Measurements from ENCODE around the gene TF.

The TF gene

DNA sequence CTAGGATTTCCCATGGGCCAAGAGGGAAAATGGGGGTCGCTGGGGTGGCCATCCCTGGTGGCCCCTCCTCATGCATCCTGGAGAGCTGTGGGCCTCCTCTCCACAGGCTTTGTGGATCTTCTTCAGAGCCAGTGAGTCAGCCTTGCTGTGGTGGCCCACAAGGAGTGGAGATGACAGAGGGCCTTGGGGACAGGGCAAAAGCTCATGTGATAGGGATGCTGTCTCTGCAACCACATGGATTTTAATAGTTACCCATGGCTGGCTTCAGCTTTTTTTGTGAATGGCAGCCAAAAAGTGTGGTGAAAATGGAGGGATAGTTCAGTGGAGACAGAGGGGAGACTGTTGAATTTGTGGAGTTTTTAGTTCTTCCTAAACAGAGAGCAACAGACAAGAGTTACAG is 1.2 kb downstream of the TF start:
- no peak for DNase-seq (ENCODE audit: low read depth in 2 of 2)

DNA sequence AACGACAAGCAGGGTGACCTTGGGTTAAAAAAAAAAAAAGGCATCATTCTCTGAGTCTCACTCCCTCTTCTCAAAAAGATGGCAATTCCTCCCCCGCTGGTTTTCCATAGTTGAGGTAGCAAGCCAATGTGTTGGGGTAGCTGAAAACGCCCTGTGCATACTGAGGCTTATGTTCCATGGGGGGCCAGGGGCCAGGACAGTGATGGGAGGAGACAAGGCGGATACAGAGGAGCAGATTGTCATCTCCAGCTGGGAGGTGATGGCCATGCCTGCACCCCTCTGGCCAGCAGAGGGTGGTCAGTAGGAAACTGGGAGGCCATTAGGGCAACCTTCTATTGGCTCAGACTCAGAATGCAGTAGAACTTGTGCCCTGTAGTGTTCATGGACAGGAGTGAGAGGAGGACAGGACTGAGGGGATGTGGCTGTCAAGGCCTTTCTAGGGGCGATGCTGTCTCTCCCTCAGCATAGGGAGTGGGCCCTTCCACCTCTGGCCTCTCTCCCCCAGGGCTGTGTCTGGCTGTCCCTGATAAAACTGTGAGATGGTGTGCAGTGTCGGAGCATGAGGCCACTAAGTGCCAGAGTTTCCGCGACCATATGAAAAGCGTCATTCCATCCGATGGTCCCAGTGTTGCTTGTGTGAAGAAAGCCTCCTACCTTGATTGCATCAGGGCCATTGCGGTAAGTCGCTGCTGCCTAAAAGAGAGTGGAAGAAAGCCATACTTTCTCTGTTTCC is 1.9 kb downstream of the TF start:
- DNase-seq (ENCODE audit: low read depth in 2 of 2) = no peak

DNA sequence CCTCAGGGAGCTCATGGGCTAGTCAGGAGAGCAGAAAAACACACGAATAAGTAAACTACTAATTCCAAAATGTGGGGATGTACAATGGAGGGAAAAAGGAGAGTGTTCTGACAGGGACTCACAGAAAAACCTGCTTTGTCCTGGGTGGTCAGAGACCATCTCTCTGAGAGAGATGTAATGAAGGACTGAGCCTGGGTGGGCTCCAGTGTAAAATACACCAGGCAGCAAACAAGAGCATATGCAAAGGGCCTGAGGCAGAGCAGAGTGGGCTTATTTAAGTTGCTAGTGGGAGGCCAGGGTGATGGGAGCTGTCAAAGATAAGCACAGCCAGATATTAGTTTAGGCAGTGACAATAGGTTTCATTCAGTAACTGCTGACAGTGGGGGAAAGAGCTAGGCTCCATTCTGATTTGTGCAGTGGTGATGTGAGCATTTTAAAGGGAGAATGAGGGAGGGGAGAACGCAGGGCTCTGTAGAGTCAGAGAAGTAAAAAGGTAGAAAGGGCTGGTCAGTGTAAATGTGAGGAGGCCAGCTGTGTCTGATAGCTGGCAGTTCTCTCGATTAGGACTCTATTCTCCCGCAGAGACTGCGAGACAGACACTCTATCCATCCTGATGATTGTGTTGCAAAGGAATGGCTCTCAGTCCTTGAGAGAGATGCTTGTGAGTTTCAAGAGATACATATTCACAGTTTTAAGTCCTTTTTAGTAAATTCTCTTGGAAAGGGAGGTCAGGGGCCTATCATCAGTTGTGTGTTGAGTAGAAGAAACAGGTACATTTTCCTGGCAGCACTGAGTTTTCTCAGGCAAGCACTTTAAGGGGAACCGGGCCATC is 3.5 kb downstream of the TF start:
- DNase-seq (ENCODE audit: low read depth in 2 of 2) = no peak

DNA sequence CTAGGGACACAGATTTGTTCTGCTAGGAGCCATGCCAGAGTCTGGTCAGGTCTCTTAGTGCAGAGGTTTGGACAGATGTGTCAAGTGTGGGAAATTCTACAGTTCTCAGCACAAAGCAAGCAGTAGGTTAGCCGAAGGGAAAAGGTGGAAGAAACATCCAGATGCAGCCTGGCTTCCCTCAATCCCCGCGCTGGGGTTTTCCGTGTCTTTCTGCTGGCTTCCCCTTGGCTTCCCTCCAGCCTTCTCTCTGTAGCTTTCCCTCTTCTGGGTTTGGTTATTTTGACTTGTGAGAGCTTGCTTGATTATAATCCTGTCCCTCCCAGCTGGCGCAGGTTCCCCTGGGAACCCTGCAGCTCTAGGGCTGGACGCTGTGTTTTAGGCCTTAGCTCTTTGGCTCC is 4.1 kb downstream of the TF start:
- no peak for DNase-seq (ENCODE audit: low read depth in 2 of 2)

GRCh38 chr3:133753107-133753778 is 7.0 kb downstream of the TF start:
- no peak for DNase-seq (ENCODE audit: low read depth in 2 of 2)

DNA sequence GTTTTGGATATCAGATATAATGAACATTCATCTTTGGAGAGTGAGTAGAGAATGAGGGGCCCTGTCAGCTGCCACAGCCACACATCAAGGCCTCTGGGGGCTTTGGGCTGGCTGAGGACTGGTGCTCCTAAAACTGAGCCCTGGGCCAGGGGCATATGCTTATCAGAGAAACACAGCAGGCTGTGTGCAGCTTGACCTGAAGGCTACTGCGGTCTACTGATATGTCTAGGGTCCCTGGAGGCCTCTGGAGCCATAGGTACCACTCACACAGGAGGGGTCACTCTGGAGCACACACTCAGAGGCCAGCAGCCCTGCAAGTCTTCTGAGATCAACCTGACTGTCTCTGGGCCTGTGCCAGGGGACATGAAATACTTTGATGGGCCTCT is 7.6 kb downstream of the TF start:
- no peak for DNase-seq (ENCODE audit: low read depth in 2 of 2)

DNA sequence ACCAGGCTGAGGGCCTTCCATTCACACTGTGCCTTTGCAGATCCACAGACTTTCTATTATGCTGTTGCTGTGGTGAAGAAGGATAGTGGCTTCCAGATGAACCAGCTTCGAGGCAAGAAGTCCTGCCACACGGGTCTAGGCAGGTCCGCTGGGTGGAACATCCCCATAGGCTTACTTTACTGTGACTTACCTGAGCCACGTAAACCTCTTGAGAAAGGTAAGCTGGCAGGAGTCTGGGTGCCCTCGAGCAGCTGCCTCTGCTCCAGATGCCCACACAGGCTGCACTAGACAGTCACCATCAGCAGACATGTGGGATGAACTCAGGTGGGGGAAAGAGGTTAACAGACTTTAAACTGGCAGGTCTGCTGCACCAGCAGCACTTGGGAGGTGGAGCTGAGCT is 8.3 kb downstream of the TF start:
- DNase-seq (ENCODE audit: low read depth in 2 of 2) = no peak

DNA sequence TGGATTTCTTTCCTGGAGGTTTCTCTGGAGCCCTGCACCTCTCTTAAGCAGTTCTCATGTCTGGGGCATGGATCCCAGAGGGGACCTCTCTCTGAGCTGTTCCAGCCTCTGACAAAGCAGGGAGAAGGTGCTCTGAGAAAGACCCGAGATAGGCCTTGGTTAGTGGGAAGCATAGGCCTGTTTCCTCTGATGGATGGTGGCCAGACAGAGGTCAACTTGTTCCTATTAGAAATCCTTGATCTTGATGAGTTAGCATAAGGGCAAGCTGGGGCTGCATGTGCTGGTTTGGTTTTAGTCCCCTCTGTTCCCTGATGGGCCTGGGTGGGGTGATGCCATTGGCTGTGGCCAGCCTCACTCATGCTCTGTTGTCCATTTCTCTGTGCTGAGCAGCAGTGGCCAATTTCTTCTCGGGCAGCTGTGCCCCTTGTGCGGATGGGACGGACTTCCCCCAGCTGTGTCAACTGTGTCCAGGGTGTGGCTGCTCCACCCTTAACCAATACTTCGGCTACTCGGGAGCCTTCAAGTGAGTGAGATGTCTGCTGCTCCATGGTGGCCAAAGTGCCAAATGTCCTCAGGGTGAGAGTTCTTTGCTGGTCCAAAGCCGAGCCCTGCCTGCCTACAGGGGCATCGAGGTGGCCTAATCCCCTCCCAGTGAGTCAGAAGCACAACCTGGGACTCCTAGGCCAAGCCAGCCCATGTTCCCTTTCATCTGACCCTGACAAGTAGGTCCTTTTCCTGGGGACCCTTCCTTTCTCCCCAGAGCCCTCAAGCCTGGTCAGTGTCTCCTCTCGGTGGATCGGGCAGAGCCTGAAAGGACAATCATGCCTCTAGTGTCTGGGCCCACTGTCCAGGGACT is 9.0 kb downstream of the TF start:
- no peak for DNase-seq (ENCODE audit: low read depth in 2 of 2)

- DNase-seq (ENCODE audit: low read depth in 2 of 2) = no peak
Observed at GRCh38 chr3:133756716-133757694, 10.8 kb downstream of the TF start.

DNA sequence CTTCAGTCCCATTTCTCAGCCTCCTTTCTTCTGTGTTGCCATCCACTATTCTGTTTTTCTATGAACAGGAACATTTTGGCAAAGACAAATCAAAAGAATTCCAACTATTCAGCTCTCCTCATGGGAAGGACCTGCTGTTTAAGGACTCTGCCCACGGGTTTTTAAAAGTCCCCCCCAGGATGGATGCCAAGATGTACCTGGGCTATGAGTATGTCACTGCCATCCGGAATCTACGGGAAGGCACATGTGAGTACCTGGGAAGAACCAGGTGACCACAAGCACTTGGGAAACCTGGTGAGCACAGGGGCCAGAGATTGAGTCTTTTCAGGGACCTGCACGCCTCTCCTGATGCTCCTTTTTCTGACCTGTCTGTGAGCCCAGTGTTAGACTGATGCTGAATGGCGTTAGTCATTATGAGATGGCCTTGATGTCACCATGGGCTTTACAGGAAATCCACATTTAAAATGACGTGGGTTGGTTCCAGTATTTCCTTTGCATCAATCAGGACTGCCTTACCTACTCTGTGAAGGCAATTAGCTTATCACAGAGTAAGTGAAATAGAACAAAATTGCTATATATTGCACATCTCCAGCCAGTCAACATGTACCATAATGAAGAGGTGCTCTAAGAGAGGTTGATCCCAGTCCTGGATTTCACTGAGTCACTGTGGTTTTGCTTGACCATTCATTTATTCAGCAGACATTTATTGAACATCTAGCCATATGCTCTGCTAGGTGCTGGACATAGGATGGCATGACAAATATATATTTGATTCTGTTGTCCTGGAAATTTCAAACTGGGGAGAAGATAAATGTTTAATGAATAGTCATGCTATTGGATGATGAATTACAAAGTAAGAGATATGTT is 11.7 kb downstream of the TF start:
- no peak for DNase-seq (ENCODE audit: low read depth in 2 of 2)

- no peak for DNase-seq (ENCODE audit: low read depth in 2 of 2)
Observed at GRCh38 chr3:133758568-133758928, 12.4 kb downstream of the TF start.

DNA sequence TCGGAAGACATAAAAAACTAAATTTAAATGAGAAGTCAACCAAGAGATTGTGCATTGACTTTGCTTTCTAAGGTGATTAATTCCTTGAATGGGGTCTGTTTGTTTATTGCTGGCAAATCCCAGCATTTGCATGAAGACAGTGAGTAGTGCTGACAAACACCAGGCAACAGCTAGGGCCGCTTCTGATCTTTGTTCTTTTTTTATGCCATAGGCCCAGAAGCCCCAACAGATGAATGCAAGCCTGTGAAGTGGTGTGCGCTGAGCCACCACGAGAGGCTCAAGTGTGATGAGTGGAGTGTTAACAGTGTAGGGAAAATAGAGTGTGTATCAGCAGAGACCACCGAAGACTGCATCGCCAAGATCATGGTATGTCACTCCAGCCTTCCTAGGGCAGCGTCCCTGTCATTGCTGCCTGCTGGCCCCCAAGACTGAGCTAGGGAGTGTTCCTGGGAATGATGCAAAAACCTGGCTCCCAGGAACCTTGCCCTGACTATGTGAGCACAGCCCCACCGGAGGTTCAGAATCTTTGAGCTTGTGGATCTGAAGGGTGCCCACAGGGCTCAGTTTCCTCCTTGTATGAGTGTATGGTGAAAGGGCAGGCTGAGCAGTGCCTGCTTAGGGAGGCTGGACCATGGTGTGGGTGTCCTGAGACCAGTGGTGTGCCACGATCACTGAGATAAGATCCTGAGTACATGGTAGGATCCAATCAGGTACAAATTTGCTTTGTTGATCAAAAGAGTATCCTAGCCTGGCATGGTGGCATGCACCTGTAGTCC is 13.0 kb downstream of the TF start:
- DNase-seq (ENCODE audit: low read depth in 2 of 2) = no peak

- DNase-seq (ENCODE audit: low read depth in 2 of 2) = no peak
Observed at GRCh38 chr3:133759740-133760305, 13.6 kb downstream of the TF start.

GRCh38 chr3:133760916-133761315 is 14.7 kb downstream of the TF start:
- DNase-seq (ENCODE audit: low read depth in 2 of 2) = no peak

- no peak for DNase-seq (ENCODE audit: low read depth in 2 of 2)
Observed at GRCh38 chr3:133761605-133762484, 15.7 kb downstream of the TF start.

GRCh38 chr3:133762539-133762938 is 16.3 kb downstream of the TF start:
- no peak for DNase-seq (ENCODE audit: low read depth in 2 of 2)

GRCh38 chr3:133763797-133764683 is 17.8 kb downstream of the TF start:
- no peak for DNase-seq (ENCODE audit: low read depth in 2 of 2)
